Tibial nerve (tissue), 4 donors: ENCODE data around the gene GLYR1. TPM values are rescaled to one million over a fixed set of nuclear protein-coding genes. Genes with fewer than 3 reads are reported as not detected.

Experiments used
- DNase-seq, 2 donors: peaks; one replicate each; pipeline ENCODE4 v3.0.0-alpha.2; 2019; ENCODE audit warnings: low spot score in 2 of 2
- H3K27ac ChIP-seq, 4 donors: fragments of 200-600 bp; sonication (generic) in 3 of 4; one replicate each; pipeline ENCODE4 v1.5.1; 2017 to 2019; ENCODE audit warnings: mild to moderate bottlenecking in 1 of 4
- H3K27me3 ChIP-seq, 2 donors: fragments of 200-600 bp; sonication (generic) in 1 of 2; one replicate each; pipeline versions ENCODE4 v1.5.1 to v1.6.0; 2017 to 2019
- H3K36me3 ChIP-seq, 3 donors: fragments of 200-600 bp; sonication (generic); one replicate each; pipeline ENCODE4 v1.5.1; 2018 to 2019
- H3K4me1 ChIP-seq, 4 donors: fragments of 200-600 bp; sonication (generic) in 3 of 4; one replicate each; pipeline ENCODE4 v1.5.1; 2017 to 2019
- H3K4me3 ChIP-seq, 4 donors: fragments of 200-600 bp; sonication (generic) in 3 of 4; one replicate each; pipeline ENCODE4 v1.5.1; 2017 to 2019; ENCODE audit warnings: mild to moderate bottlenecking in 1 of 4, moderate library complexity in 1 of 4
- H3K9me3 ChIP-seq, 4 donors: fragments of 200-600 bp; sonication (generic) in 3 of 4; one replicate each; pipeline ENCODE4 v1.5.1; 2017 to 2019
- EP300 ChIP-seq, 2 donors: sonication (generic); formaldehyde crosslinking; IDR thresholded peaks; one replicate each; pipeline ENCODE4 v1.6.1; 2017; ENCODE audit warnings: antibody characterized with exemption in 2 of 2, mild to moderate bottlenecking in 1 of 2
- POLR2A ChIP-seq, 2 donors: fragments of 450-650 bp; IDR thresholded peaks; one replicate each; pipeline ENCODE4 v1.6.1; 2017; ENCODE audit warnings: antibody characterized with exemption in 2 of 2, mild to moderate bottlenecking in 2 of 2, moderate library complexity in 2 of 2
- WGBS, 2 donors: methylation state at CpG; one replicate each; pipeline ENCODE4 v1.1.5; 2018; 5-methylcytosine and 5-hydroxymethylcytosine counted together
- total RNA-seq, 4 donors: library from RNA; depleted of rRNA; stranded (reverse); fragments of >200 nt; gene quantifications; one replicate each; pipeline ENCODE4 v1.1.0, GENCODE V29; 2016
- TF ChIP-seq, protein P1 (sequence below), 5 experiments: fragments of 200-600 bp in 3 of 5; fragments of 450-650 bp in 2 of 5; sonication (generic) in 3 of 5; IDR thresholded peaks; one replicate each; pipeline ENCODE4 v1.5.1; 2016 to 2019; ENCODE audit warnings: antibody characterized with exemption in 5 of 5, mild to moderate bottlenecking in 3 of 5, moderate library complexity in 2 of 5

The GLYR1 gene
- total RNA-seq, 4 donors from 2014 or later, result 42.0 to 59.4 (median 50.9) TPM

DNA sequence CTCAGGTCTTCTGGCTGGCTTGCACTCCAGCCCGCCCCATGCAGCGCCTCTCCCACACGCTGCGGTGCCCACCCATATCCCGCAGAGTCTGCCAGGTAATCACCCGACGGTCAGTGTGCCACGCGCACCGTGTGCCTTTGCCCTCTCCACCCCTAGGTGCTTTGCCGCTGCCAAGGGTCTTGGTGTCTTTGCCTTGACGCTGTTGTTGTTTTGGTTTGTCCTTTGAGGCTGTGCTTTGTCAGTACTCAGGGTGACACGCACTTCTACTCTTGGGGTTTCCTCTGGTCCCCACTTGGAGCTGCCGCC lies 30.2 kb upstream of the GLYR1 start:
- Histone ChIP-seq H3K4me3 (no peak overlapping the region), H3K27me3 (no peaks in the 10 kb centered on the region), H3K36me3 (peaks cover 3 to 100% (median 36%) of the 10 kb centered on the region in 3 donors), H3K27ac (no peak overlapping the region), H3K4me1 (peaks cover 0 to 6% (median 0%) of the 10 kb centered on the region in 4 donors), H3K9me3 (no peaks in the 10 kb centered on the region)
- 91 to 94% methylated on average over 13 to 14 of the region's 14 CpGs for WGBS, 2 donors
- TF ChIP-seq, protein P1, sequence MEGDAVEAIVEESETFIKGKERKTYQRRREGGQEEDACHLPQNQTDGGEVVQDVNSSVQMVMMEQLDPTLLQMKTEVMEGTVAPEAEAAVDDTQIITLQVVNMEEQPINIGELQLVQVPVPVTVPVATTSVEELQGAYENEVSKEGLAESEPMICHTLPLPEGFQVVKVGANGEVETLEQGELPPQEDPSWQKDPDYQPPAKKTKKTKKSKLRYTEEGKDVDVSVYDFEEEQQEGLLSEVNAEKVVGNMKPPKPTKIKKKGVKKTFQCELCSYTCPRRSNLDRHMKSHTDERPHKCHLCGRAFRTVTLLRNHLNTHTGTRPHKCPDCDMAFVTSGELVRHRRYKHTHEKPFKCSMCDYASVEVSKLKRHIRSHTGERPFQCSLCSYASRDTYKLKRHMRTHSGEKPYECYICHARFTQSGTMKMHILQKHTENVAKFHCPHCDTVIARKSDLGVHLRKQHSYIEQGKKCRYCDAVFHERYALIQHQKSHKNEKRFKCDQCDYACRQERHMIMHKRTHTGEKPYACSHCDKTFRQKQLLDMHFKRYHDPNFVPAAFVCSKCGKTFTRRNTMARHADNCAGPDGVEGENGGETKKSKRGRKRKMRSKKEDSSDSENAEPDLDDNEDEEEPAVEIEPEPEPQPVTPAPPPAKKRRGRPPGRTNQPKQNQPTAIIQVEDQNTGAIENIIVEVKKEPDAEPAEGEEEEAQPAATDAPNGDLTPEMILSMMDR (IDR thresholded peaks at IDR 0.05), result no peak
- TF ChIP-seq EP300 (IDR thresholded peaks at IDR 0.05) (no peak), POLR2A (IDR thresholded peaks at IDR 0.05) (no peak)
- DNase-seq, result no peak

DNA sequence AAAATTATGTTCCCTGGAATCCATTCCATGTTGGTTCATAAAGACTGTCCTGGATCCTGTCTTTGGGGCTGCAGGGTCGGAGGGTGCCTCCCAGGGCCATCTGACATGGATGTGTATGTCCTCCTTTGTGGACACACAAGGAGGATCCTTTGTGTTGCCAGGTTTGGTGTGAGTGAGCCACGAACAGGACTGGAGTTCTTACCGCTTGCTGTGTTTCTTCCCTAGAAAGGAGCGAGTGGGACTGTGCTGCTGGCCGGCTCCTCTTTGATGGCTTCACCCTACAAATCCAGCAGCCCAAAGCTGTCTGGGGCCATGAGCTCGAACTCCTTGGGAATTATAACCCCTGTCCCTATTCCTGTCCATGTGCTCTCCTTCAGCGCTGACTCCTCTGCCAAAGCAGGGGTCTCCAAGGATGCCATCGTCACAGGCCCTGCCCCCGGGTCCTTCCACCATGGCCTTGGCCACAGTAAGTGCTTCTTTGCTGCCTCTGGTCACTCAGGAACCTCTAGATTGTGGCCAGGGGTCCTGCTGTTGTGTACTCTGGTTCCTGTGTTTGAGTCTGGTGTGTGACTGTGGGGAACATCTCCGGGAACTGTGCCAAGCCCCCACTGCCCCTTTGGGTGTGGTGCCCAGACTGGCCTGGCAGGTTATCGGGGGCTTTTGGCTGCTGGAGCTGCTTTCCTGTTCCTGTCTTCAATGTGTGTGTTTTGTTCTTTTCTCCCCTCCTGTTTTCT lies 29.7 kb upstream of the GLYR1 start:
- Histone ChIP-seq H3K36me3 (peaks cover 3 to 100% (median 36%) of the 10 kb centered on the region in 3 donors), H3K27me3 (no peaks in the 10 kb centered on the region), H3K9me3 (no peaks in the 10 kb centered on the region), H3K27ac (no peak overlapping the region), H3K4me1 (peaks cover 0 to 1% (median 0%) of the 10 kb centered on the region in 4 donors), H3K4me3 (no peak overlapping the region)
- no peak for DNase-seq
- 87 to 88% methylated on average over 8 to 11 of the region's 11 CpGs for WGBS, 2 donors
- TF ChIP-seq, protein P1 (IDR thresholded peaks at IDR 0.05), result no peak

DNA sequence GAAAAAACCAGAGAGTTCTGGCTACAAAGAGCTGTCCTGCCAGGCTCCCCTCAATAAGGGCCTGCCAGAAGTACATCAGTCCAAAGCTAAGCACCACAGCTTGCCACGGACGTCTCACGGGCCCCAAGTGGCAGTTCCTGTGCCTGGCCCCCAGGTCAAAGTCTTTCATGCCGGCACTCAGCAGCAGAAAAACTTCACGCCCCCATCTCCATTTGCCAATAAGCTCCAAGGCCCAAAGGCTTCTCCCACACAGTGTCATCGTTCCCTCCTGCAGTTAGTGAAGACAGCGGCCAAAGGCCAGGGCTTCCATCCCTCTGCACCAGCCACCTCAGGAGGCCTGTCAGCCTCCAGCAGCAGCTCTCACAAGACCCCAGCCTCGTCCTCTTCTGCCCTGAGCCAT lies 27.6 kb upstream of the GLYR1 start:
- Histone ChIP-seq H3K27me3 (no peaks in the 10 kb centered on the region), H3K36me3 (peaks cover 3 to 100% (median 36%) of the 10 kb centered on the region in 3 donors), H3K4me1 (no peaks in the 10 kb centered on the region), H3K9me3 (no peaks in the 10 kb centered on the region), H3K4me3 (no peak overlapping the region), H3K27ac (no peak overlapping the region)
- 81 to 92% methylated on average over 8 of the region's 8 CpGs for whole genome bisulfite sequencing, 2 donors
- DNase-seq, result no peak
- no peak for TF ChIP-seq POLR2A (IDR thresholded peaks at IDR 0.05)
- no peak for TF ChIP-seq EP300 (IDR thresholded peaks at IDR 0.05)
- TF ChIP-seq, protein P1 (IDR thresholded peaks at IDR 0.05), result no peak

DNA sequence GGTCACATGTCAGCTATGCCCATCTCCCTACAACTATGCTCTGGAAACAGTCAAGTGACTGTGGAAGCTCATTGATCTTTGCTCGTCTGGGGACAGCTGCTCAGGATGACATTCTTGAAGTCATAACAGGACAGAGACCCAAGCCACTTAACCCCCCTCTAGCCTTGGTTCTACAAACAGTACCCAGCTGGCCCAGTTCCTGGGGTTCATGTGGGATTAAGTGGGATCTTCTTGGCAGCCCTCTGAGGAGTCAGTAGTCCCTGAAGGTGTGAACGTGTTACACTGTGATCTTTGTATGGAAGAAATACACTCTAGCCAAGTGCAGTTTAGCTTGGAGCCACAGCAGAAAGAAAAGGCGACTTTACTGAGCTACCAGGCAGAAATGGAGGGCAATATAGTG lies 26.0 kb upstream of the GLYR1 start:
- peaks cover 3 to 98% (median 36%) of the 10 kb centered on the region in 3 donors for H3K36me3 ChIP-seq

DNA sequence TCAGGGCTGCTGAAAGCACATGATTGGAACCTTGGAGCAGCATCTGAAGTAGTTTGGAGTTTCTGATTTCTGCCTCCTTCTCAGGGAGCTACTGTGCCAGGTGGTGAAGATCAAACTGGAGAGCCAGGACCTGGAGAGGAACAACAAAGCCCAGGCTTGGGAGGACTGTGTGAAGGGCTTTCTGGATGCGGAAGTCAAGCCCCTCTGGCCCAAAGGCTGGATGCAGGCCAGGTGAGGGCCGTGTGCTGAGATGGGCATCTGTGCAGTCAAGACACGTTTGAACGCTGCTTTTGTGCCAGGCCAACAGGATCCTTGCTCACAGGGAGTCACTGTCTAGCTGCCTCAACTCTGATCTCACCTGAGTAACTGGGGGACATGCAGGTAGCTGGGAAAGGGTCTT lies 24.0 kb upstream of the GLYR1 start:
- no peaks in the 10 kb centered on the region for H3K27me3 ChIP-seq
- no peak for DNase-seq
- no peaks in the 10 kb centered on the region for H3K4me1 ChIP-seq
- H3K27ac ChIP-seq, result no peak overlapping the region
- TF ChIP-seq POLR2A (IDR thresholded peaks at IDR 0.05), result no peak
- TF ChIP-seq EP300 (IDR thresholded peaks at IDR 0.05), result no peak
- TF ChIP-seq, protein P1 (IDR thresholded peaks at IDR 0.05), result no peak
- peaks cover 3 to 78% (median 22%) of the 10 kb centered on the region in 3 donors for H3K36me3 ChIP-seq
- no peaks in the 10 kb centered on the region for H3K9me3 ChIP-seq
- WGBS, 2 donors, result 81 to 85% methylated on average over 4 of the region's 4 CpGs
- no peak overlapping the region for H3K4me3 ChIP-seq

More for the DNA sequence above, 26.0 kb upstream of the GLYR1 start:
- H3K9me3 ChIP-seq, result no peaks in the 10 kb centered on the region
- TF ChIP-seq, protein P1 (IDR thresholded peaks at IDR 0.05), result no peak
- TF ChIP-seq EP300 (IDR thresholded peaks at IDR 0.05) (no peak), POLR2A (IDR thresholded peaks at IDR 0.05) (no peak)
- H3K4me3 ChIP-seq, result no peak overlapping the region
- DNase-seq, result no peak
- no peaks in the 10 kb centered on the region for H3K4me1 ChIP-seq
- 75 to 81% methylated on average over 3 of the region's 3 CpGs for WGBS, 2 donors
- no peaks in the 10 kb centered on the region for H3K27me3 ChIP-seq
- no peak overlapping the region for H3K27ac ChIP-seq
